ENCODE measurements around the gene TMEM123. TPM values are rescaled to one million over a fixed set of nuclear protein-coding genes. Genes with fewer than 3 reads are reported as not detected.

The TMEM123 gene
- total and polyA plus RNA-seq, 10 of the 15 experiments (the other 5 are each of a cell fraction or from before 2014, with no cell fraction given) = 35.1 to 667 (median 123) TPM

DNA sequence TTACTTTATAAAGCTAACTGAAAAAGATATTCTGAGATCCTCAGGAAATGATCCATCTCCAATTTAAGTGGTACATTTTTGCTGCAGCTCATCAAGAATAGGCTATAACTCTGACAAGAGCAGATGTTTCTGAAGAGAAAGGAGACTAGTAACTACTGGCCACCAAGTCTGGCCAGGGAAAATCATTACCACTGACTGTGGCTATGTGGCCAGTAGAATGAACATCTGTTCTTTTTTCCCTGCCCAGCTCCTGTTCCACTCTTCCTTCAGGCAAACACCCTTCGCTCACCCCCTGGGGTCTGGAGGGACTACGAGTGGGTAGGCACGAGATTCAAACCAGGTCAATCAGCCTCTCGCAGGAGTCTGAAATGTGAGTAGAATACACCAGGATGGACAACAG is 23.9 kb downstream of the TMEM123 start:
- Histone ChIP-seq H3K9ac (ENCODE audit: control insufficient read depth, insufficient read depth, low read length) (no peak overlapping the region), H3K9me3 (replicated peaks; ENCODE audit: control insufficient read depth, insufficient read depth, low read length) (peaks cover 24% of the 10 kb centered on the region), H3K4me3 (no peak overlapping the region), H3K27me3 (replicated peaks in 1 of 2; ENCODE audit: control insufficient read depth in 2 of 2, insufficient read depth in 2 of 2, low read length in 1 of 2) (no peaks in the 10 kb centered on the region), H2AFZ (ENCODE audit: control insufficient read depth, low read depth, low read length) (no peak overlapping the region), H3K36me3 (ENCODE audit: control insufficient read depth in 2 of 2, insufficient read depth in 2 of 2, low read length in 1 of 2) (peaks cover 0 to 2% of the 10 kb centered on the region in 2 experiments; a peak in 2 of 4 replicates), H3K27ac (ENCODE audit: control insufficient read depth, insufficient read depth) (no peak overlapping the region), H3K4me1 (ENCODE audit: control insufficient read depth, insufficient read depth, low read length) (peaks cover 35% of the 10 kb centered on the region), H3K79me2 (ENCODE audit: control insufficient read depth, insufficient read depth, low read length) (peaks cover 15% of the 10 kb centered on the region), H3K4me2 (ENCODE audit: control insufficient read depth, insufficient read depth) (no peak overlapping the region), H4K20me1 (ENCODE audit: control insufficient read depth, insufficient read depth) (no peaks in the 10 kb centered on the region)
- 95% methylated on average over 4 of the region's 4 CpGs for WGBS (ENCODE audit: insufficient coverage, insufficient replicate concordance, low lambda C conversion rate, missing lambda C conversion rate)
- in situ Hi-C loops (cut with MboI) = no loop called here
- ChIA-PET SMC1A (ENCODE audit: uncharacterized antibody, unreplicated experiment) (interaction anchor here (0.8 to 1.6 kb wide), 9 partner anchors 9 to 67 kb away, joined by 3 to 7 read pairs (median 5); partner anchors contain the start of gene TMEM123), CTCF (interaction anchor here (0.6 to 1.4 kb wide), 7 partner anchors 9 to 135 kb away, joined by 3 to 5 read pairs (median 4); no protein-coding TSS in a partner anchor), RAD21 (ENCODE audit: unreplicated experiment) (interaction anchor here (0.8 to 1.1 kb wide), 3 partner anchors 80 to 238 kb away, joined by 3 to 5 read pairs (median 3); no protein-coding TSS in a partner anchor), POLR2A (interaction anchor here (0.5 to 0.6 kb wide), 2 partner anchors 121 to 163 kb away, joined by 3 read pairs; no protein-coding TSS in a partner anchor)
- no peak for ATAC-seq
- TF ChIP-seq MXI1 (IDR thresholded peaks at IDR 0.05; ENCODE audit: low read depth, low read length) (no peak), CBX3 (IDR thresholded peaks at IDR 0.05; ENCODE audit: borderline replicate concordance, low read depth) (no peak), BACH1 (IDR thresholded peaks at IDR 0.05; ENCODE audit: borderline replicate concordance) (no peak), BRCA1 (IDR thresholded peaks at IDR 0.05; ENCODE audit: low read depth, low read length) (no peak), BCL11A (IDR thresholded peaks at IDR 0.05; ENCODE audit: low read depth, low read length) (no peak), CHD1 (IDR thresholded peaks at IDR 0.05; ENCODE audit: low read depth, low read length) (no peak), HDAC6 (IDR thresholded peaks at IDR 0.05; ENCODE audit: unreplicated experiment) (no peak), FOXM1 (IDR thresholded peaks at IDR 0.05; ENCODE audit: low read depth, low read length) (no peak), ESRRA (IDR thresholded peaks at IDR 0.05; ENCODE audit: low read length) (no peak), CBFB (IDR thresholded peaks at IDR 0.05; ENCODE audit: low read depth) (no peak), RAD21 (IDR thresholded peaks at IDR 0.05; ENCODE audit: insufficient read depth, low read depth, low read length) (no peak)
- TF ChIP-seq, protein P1, sequence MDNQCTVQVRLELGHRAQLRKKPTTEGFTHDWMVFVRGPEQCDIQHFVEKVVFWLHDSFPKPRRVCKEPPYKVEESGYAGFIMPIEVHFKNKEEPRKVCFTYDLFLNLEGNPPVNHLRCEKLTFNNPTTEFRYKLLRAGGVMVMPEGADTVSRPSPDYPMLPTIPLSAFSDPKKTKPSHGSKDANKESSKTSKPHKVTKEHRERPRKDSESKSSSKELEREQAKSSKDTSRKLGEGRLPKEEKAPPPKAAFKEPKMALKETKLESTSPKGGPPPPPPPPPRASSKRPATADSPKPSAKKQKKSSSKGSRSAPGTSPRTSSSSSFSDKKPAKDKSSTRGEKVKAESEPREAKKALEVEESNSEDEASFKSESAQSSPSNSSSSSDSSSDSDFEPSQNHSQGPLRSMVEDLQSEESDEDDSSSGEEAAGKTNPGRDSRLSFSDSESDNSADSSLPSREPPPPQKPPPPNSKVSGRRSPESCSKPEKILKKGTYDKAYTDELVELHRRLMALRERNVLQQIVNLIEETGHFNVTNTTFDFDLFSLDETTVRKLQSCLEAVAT (IDR thresholded peaks at IDR 0.05) = no peak
- TF ChIP-seq, protein P2, sequence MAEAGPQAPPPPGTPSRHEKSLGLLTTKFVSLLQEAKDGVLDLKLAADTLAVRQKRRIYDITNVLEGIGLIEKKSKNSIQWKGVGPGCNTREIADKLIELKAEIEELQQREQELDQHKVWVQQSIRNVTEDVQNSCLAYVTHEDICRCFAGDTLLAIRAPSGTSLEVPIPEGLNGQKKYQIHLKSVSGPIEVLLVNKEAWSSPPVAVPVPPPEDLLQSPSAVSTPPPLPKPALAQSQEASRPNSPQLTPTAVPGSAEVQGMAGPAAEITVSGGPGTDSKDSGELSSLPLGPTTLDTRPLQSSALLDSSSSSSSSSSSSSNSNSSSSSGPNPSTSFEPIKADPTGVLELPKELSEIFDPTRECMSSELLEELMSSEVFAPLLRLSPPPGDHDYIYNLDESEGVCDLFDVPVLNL (IDR thresholded peaks at IDR 0.05; ENCODE audit: low read depth, low read length) = no peak
- TF ChIP-seq, protein P3, sequence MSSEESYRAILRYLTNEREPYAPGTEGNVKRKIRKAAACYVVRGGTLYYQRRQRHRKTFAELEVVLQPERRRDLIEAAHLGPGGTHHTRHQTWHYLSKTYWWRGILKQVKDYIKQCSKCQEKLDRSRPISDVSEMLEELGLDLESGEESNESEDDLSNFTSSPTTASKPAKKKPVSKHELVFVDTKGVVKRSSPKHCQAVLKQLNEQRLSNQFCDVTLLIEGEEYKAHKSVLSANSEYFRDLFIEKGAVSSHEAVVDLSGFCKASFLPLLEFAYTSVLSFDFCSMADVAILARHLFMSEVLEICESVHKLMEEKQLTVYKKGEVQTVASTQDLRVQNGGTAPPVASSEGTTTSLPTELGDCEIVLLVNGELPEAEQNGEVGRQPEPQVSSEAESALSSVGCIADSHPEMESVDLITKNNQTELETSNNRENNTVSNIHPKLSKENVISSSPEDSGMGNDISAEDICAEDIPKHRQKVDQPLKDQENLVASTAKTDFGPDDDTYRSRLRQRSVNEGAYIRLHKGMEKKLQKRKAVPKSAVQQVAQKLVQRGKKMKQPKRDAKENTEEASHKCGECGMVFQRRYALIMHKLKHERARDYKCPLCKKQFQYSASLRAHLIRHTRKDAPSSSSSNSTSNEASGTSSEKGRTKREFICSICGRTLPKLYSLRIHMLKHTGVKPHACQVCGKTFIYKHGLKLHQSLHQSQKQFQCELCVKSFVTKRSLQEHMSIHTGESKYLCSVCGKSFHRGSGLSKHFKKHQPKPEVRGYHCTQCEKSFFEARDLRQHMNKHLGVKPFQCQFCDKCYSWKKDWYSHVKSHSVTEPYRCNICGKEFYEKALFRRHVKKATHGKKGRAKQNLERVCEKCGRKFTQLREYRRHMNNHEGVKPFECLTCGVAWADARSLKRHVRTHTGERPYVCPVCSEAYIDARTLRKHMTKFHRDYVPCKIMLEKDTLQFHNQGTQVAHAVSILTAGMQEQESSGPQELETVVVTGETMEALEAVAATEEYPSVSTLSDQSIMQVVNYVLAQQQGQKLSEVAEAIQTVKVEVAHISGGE (CRISPR knock-in tag; IDR thresholded peaks at IDR 0.05) = no peak
- TF ChIP-seq, protein P4, sequence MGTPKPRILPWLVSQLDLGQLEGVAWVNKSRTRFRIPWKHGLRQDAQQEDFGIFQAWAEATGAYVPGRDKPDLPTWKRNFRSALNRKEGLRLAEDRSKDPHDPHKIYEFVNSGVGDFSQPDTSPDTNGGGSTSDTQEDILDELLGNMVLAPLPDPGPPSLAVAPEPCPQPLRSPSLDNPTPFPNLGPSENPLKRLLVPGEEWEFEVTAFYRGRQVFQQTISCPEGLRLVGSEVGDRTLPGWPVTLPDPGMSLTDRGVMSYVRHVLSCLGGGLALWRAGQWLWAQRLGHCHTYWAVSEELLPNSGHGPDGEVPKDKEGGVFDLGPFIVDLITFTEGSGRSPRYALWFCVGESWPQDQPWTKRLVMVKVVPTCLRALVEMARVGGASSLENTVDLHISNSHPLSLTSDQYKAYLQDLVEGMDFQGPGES (IDR thresholded peaks at IDR 0.05) = no peak
- no TSS peak for BruUV-seq (replicated peaks)
- FAIRE-seq = no peak
- intact Hi-C loops (cut with micrococcal nuclease; ENCODE audit: unreplicated experiment) = no loop called here
- no peak for DNase-seq (ENCODE audit: low read depth, low spot score)

Measured in GM12878 (cell line).